Cardiac muscle cell (in vitro differentiated cells and primary cell): ENCODE measurements around the gene EML6. TPM values are rescaled to one million over a fixed set of nuclear protein-coding genes. Genes with fewer than 3 reads are reported as not detected.

Source experiments
- DNase-seq, 2 donors: peaks; one replicate each; pipeline versions ENCODE4 v3.0.0 to v3.0.0-alpha.2; 2010 to 2017; ENCODE audit warnings: low read depth in 1 of 2, low spot score in 1 of 2
- H3K27ac ChIP-seq: fragments of 200-600 bp; sonication (generic); 2 replicates; pipeline ENCODE4 v1.5.1; 2016
- H3K27me3 ChIP-seq: fragments of 200-600 bp; sonication (generic); 2 replicates; pipeline ENCODE4 v1.6.0; 2016; ENCODE audit warnings: control low read depth
- H3K36me3 ChIP-seq: fragments of 200-600 bp; sonication (generic); 2 replicates; pipeline ENCODE4 v1.5.1; 2016; ENCODE audit warnings: control low read depth
- H3K4me1 ChIP-seq: fragments of 200-600 bp; sonication (generic); 2 replicates; pipeline ENCODE4 v1.8.1; 2017; ENCODE audit warnings: low read depth, mild to moderate bottlenecking, mixed run types
- H3K4me3 ChIP-seq: fragments of 200-600 bp; sonication (generic); 2 replicates; pipeline ENCODE4 v1.5.1; 2016; ENCODE audit warnings: mild to moderate bottlenecking
- H3K9me3 ChIP-seq: fragments of 200-600 bp; sonication (generic); 2 replicates; pipeline ENCODE4 v1.5.1; 2017; ENCODE audit warnings: low read depth, mild to moderate bottlenecking, control low read depth
- polyA plus RNA-seq: library from polyadenylated mRNA; unstranded; fragments of >200 nt; fragmentation: Nextera tagmentation; extraction: Ambion mirVana; gene quantifications from 2 replicates; pipeline ENCODE4 v1.2.1, GENCODE V29; 2016
- total RNA-seq: library from RNA; depleted of rRNA; stranded (reverse); fragments of >200 nt; gene quantifications from 2 replicates; pipeline ENCODE4 v1.2.3, GENCODE V29; 2016
- TF ChIP-seq, protein P1 (sequence below): IDR thresholded peaks from 2 replicates; pipeline ENCODE4 v1.5.1; 2012; ENCODE audit warnings: low read depth, mild to moderate bottlenecking, low read length

EML6 gene
- total and polyA plus RNA-seq, 2 experiments from 2014 or later, result 0.89 to 1.3 TPM

- no peak for DNase-seq
- peaks cover 71% of the 10 kb centered on the region for H3K27me3 ChIP-seq
- TF ChIP-seq, protein P1, sequence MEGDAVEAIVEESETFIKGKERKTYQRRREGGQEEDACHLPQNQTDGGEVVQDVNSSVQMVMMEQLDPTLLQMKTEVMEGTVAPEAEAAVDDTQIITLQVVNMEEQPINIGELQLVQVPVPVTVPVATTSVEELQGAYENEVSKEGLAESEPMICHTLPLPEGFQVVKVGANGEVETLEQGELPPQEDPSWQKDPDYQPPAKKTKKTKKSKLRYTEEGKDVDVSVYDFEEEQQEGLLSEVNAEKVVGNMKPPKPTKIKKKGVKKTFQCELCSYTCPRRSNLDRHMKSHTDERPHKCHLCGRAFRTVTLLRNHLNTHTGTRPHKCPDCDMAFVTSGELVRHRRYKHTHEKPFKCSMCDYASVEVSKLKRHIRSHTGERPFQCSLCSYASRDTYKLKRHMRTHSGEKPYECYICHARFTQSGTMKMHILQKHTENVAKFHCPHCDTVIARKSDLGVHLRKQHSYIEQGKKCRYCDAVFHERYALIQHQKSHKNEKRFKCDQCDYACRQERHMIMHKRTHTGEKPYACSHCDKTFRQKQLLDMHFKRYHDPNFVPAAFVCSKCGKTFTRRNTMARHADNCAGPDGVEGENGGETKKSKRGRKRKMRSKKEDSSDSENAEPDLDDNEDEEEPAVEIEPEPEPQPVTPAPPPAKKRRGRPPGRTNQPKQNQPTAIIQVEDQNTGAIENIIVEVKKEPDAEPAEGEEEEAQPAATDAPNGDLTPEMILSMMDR, result no peak
- H3K27ac ChIP-seq, result no peak overlapping the region
- no peak overlapping the region for H3K4me3 ChIP-seq
- H3K4me1 ChIP-seq, result peaks cover 21% of the 10 kb centered on the region
- H3K9me3 ChIP-seq, result no peaks in the 10 kb centered on the region
- H3K36me3 ChIP-seq, result peaks cover 5% of the 10 kb centered on the region
These were observed 243.4 kb downstream of the EML6 start for GRCh38 chr2:54966837-54967236.

GRCh38 chr2:54967269-54967668 is 243.8 kb downstream of the EML6 start:
- no peak overlapping the region for H3K4me3 ChIP-seq
- peaks cover 6% of the 10 kb centered on the region for H3K36me3 ChIP-seq
- H3K27me3 ChIP-seq, result peaks cover 70% of the 10 kb centered on the region
- no peak for DNase-seq
- peaks cover 21% of the 10 kb centered on the region for H3K4me1 ChIP-seq
- TF ChIP-seq, protein P1, result no peak
- no peaks in the 10 kb centered on the region for H3K9me3 ChIP-seq
- no peak overlapping the region for H3K27ac ChIP-seq

GRCh38 chr2:54967759-54968365 is 244.4 kb downstream of the EML6 start:
- peaks cover 27% of the 10 kb centered on the region for H3K4me1 ChIP-seq
- peaks cover 66% of the 10 kb centered on the region for H3K27me3 ChIP-seq
- H3K9me3 ChIP-seq, result no peaks in the 10 kb centered on the region
- peak in 1 of 2 donors; percentile 59 for DNase-seq
- TF ChIP-seq, protein P1, result no peak
- H3K36me3 ChIP-seq, result peaks cover 6% of the 10 kb centered on the region
- H3K4me3 ChIP-seq, result no peak overlapping the region
- no peak overlapping the region for H3K27ac ChIP-seq

DNA sequence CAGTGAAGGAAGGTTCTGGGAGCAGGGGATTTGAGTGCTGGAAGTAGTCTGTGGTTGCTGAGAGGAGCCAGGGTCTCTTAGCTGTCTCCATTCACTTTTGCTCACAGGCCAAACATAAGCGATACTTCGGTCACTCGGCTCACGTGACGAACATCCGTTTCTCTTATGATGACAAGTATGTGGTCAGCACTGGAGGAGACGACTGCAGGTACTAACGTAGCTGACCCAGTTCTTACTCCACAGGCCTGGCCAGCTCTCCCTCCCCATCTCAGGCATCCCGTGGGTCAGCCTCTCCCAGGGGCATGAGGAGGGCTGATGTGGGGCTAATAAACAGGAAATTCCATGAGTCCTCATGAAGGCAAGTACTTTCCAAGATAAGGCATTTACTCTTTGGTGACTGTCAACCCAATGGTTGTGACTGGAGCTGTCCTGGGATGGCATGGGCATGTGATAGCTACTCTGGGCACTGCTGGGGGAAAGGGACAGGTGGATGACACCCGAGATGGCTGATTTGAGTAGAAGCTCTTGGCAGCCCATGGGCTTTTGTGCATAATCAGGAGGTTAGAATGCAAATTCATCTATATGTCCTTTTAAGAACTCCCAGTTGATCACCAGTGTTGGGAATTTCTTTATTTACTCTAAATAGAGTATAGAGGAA is 245.2 kb downstream of the EML6 start:
- Histone ChIP-seq H3K4me3 (no peak overlapping the region), H3K36me3 (peaks cover 6% of the 10 kb centered on the region), H3K27me3 (peaks cover 57% of the 10 kb centered on the region), H3K27ac (no peak overlapping the region), H3K9me3 (no peaks in the 10 kb centered on the region), H3K4me1 (peaks cover 31% of the 10 kb centered on the region)
- TF ChIP-seq, protein P1, result no peak
- peak in 1 of 2 donors; percentile 37 for DNase-seq

- peaks cover 6% of the 10 kb centered on the region for H3K36me3 ChIP-seq
These were observed 246.0 kb downstream of the EML6 start for GRCh38 chr2:54969295-54969939.

More at GRCh38 chr2:54969295-54969939, 246.0 kb downstream of the EML6 start:
- peak in 1 of 2 donors; percentile 80 for DNase-seq
- H3K9me3 ChIP-seq, result no peaks in the 10 kb centered on the region
- peaks cover 31% of the 10 kb centered on the region for H3K4me1 ChIP-seq
- peaks cover 50% of the 10 kb centered on the region for H3K27me3 ChIP-seq
- H3K4me3 ChIP-seq, result no peak overlapping the region
- TF ChIP-seq, protein P1, result no peak
- no peak overlapping the region for H3K27ac ChIP-seq
